ENCODE measurements around the gene B3GLCT. TPM values are rescaled to one million over a fixed set of nuclear protein-coding genes. Genes with fewer than 3 reads are reported as not detected.

Gene B3GLCT
- total RNA-seq, 1 experiment from 2014 or later: 3.2 TPM

GRCh38 chr13:31377946-31378345, 178.2 kb downstream of the B3GLCT start:
- H3K4me3 ChIP-seq (ENCODE audit: low read length): no peak overlapping the region
- ATAC-seq (no peak), DNase-seq (no peak)
- intact Hi-C loops (cut with micrococcal nuclease): no loop called here
- H3K9ac ChIP-seq (ENCODE audit: low read length): no peak overlapping the region
- no peaks in the 10 kb centered on the region for H3K4me1 ChIP-seq (ENCODE audit: insufficient read depth, low read length)
- no peaks in the 10 kb centered on the region for H3K9me2 ChIP-seq (replicated peaks; ENCODE audit: low read length)
- POLR2A ChIA-PET (ENCODE audit: unreplicated experiment): no interaction called here
- H3K27ac ChIP-seq (ENCODE audit: low read length): no peak overlapping the region
- BruUV-seq (replicated peaks): no TSS peak
- no peaks in the 10 kb centered on the region for H3F3A ChIP-seq (ENCODE audit: low read length, unreplicated experiment)
- peaks cover 45% of the 10 kb centered on the region for H3K27me3 ChIP-seq (ENCODE audit: low read length)
- no peak overlapping the region for H3K4me2 ChIP-seq (ENCODE audit: low read length)
- TF ChIP-seq, protein P1, sequence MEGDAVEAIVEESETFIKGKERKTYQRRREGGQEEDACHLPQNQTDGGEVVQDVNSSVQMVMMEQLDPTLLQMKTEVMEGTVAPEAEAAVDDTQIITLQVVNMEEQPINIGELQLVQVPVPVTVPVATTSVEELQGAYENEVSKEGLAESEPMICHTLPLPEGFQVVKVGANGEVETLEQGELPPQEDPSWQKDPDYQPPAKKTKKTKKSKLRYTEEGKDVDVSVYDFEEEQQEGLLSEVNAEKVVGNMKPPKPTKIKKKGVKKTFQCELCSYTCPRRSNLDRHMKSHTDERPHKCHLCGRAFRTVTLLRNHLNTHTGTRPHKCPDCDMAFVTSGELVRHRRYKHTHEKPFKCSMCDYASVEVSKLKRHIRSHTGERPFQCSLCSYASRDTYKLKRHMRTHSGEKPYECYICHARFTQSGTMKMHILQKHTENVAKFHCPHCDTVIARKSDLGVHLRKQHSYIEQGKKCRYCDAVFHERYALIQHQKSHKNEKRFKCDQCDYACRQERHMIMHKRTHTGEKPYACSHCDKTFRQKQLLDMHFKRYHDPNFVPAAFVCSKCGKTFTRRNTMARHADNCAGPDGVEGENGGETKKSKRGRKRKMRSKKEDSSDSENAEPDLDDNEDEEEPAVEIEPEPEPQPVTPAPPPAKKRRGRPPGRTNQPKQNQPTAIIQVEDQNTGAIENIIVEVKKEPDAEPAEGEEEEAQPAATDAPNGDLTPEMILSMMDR (conservative IDR thresholded peaks at IDR 0.05; ENCODE audit: low read depth, low read length): no peak
- TF ChIP-seq EZH2phosphoT487 (IDR thresholded peaks at IDR 0.05; ENCODE audit: borderline replicate concordance, low read length) (no peak), EZH2 (IDR thresholded peaks at IDR 0.05; ENCODE audit: low read length, unreplicated experiment) (no peak)
- no peaks in the 10 kb centered on the region for H3K36me3 ChIP-seq (ENCODE audit: low read depth, low read length)
- H3K79me2 ChIP-seq (ENCODE audit: low read length): no peaks in the 10 kb centered on the region
- no peaks in the 10 kb centered on the region for H3K9me3 ChIP-seq (ENCODE audit: low read length)
- CTCF ChIA-PET: no interaction called here
- H4K20me1 ChIP-seq (ENCODE audit: low read length): no peaks in the 10 kb centered on the region
- H2AFZ ChIP-seq (ENCODE audit: low read length): no peak overlapping the region

GRCh38 chr13:31380715-31381114, 180.9 kb downstream of the B3GLCT start:
- Histone ChIP-seq H3K4me2 (ENCODE audit: low read length) (no peak overlapping the region), H2AFZ (ENCODE audit: low read length) (no peak overlapping the region), H3K79me2 (ENCODE audit: low read length) (no peaks in the 10 kb centered on the region), H3K27ac (ENCODE audit: low read length) (no peak overlapping the region), H3K9me2 (replicated peaks; ENCODE audit: low read length) (no peaks in the 10 kb centered on the region), H3K4me3 (ENCODE audit: low read length) (no peak overlapping the region), H3K9ac (ENCODE audit: low read length) (no peak overlapping the region), H3K36me3 (ENCODE audit: low read depth, low read length) (no peaks in the 10 kb centered on the region), H3K27me3 (ENCODE audit: low read length) (peaks cover 25% of the 10 kb centered on the region; the same call in 1 of the 2 replicates), H3K9me3 (ENCODE audit: low read length) (no peaks in the 10 kb centered on the region), H3K4me1 (ENCODE audit: insufficient read depth, low read length) (no peaks in the 10 kb centered on the region), H4K20me1 (ENCODE audit: low read length) (no peaks in the 10 kb centered on the region), H3F3A (ENCODE audit: low read length, unreplicated experiment) (no peaks in the 10 kb centered on the region)
- POLR2A ChIA-PET (ENCODE audit: unreplicated experiment): no interaction called here
- ATAC-seq (no peak), DNase-seq (no peak)
- CTCF ChIA-PET: no interaction called here
- no peak for TF ChIP-seq EZH2phosphoT487 (IDR thresholded peaks at IDR 0.05; ENCODE audit: borderline replicate concordance, low read length)
- no peak for TF ChIP-seq EZH2 (IDR thresholded peaks at IDR 0.05; ENCODE audit: low read length, unreplicated experiment)
- TF ChIP-seq, protein P1 (conservative IDR thresholded peaks at IDR 0.05; ENCODE audit: low read depth, low read length): no peak
- intact Hi-C loops (cut with micrococcal nuclease): no loop called here
- no TSS peak for BruUV-seq (replicated peaks)

Other genes with a start within 250 kb of the B3GLCT start
- 83.7 and 102 TPM in 2 replicates for gene HSPH1, start 38.1 kb upstream of the B3GLCT start, total RNA-seq (2014; rRNA removed)

All from PC-3 (cell line).